Measurements from ENCODE around the gene PXDN.
"Not testable (repeated sequence)": the region's sequence is repeated elsewhere in the genome, so short reads cannot be mapped to it uniquely, and the experiment has no call there.

Gene PXDN

DNA sequence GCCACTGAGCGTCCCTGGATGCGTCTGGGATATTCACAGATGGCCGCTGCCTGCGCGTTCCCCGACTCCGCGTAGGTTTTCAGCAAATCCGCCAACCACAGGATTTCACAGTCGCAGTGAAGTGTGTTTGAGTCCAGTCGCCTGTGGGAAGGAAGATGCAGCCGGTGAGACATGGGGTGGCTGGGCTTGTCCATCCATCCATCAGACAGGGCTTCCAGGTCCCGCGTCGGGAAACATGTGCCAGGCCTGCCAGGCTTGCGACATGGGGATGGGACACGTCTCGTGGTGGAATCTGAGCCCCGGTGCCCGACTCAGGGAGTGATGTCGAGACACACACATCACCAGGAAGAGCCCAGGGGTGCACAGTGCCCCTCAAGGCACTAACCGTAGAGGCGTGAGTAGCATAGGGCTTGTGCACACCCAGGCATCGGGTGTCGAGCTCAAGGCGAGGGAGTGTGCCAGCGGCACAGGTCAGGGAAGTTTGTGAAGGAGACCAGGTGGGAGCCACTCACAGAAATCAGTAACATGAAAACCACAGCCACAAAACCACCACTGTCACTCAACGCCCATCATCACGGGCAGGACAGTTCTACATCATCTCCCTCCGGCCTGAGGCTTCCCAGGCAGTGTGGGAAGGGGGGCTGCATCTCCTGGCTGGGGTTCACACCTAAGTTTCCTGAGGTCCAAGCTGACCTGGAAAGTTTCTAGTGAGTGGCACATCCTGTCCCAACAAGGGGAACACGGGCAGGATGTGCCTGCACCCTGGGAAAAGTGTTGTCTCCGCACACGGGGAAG is 63.9 kb downstream of the PXDN start:
- TF ChIP-seq CTCF (conservative IDR thresholded peaks at IDR 0.05; ENCODE audit: control insufficient read depth, insufficient read depth, low read depth, low read length) = no peak
- no peak for DNase-seq (ENCODE audit: low read depth)
- no peak overlapping the region for H3K4me3 ChIP-seq (ENCODE audit: control insufficient read depth, low read depth, low read length)

DNA sequence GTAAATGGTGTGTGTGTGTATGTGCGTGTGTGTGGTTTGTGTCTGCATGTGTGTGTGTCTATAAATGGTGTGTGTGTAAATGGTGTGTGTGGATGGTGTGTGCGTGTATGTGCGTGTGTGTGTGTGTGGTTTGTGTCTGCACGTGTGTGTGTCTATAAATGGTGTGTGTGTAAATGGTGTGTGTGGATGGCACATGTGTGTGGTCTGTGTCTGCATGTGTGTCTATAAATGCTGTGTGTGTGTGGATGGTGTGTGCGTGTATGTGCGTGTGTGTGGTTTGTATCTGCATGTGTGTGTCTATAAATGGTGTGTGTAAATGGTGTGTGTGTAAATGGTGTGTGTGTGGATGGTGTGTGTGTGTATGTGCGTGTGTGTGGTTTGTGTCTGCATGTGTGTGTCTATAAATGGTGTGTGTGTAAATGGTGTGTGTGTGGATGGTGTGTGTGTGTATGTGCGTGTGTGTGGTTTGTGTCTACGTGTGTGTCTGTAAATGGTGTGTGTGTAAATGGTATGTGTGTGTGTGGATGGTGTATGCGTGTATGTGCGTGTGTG is 64.8 kb downstream of the PXDN start:
- not testable (repeated sequence) for DNase-seq (ENCODE audit: low read depth); H3K4me3 ChIP-seq (ENCODE audit: control insufficient read depth, low read depth, low read length)

GRCh38 chr2:1679065-1679464 is 65.2 kb downstream of the PXDN start:
- DNase-seq (ENCODE audit: low read depth); H3K4me3 ChIP-seq (ENCODE audit: control insufficient read depth, low read depth, low read length): not testable (repeated sequence)

- DNase-seq (ENCODE audit: low read depth) = no peak
- TF ChIP-seq CTCF (conservative IDR thresholded peaks at IDR 0.05; ENCODE audit: control insufficient read depth, insufficient read depth, low read depth, low read length) = no peak
- no peak overlapping the region for H3K4me3 ChIP-seq (ENCODE audit: control insufficient read depth, low read depth, low read length)
These were observed 65.7 kb downstream of the PXDN start for GRCh38 chr2:1678609-1679008.

DNA sequence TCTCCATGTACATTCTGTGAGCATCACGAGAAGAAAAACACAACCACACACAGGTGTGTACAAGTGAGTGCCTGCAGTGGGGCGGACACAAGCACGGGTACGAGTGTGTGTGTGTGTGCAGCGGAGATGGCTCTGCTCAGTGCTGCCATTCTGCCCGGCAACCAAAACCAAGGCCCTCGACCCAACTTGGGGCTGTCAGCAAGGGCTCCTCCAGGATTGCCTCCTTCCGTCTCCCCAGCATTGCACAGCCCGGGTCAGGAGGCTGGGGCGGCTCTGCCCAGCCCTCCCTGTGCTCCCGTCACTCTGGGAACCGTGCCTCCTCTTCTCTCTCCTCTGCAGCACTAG is 66.5 kb downstream of the PXDN start:
- DNase-seq (ENCODE audit: low read depth) = no peak
- TF ChIP-seq CTCF (conservative IDR thresholded peaks at IDR 0.05; ENCODE audit: control insufficient read depth, insufficient read depth, low read depth, low read length) = no peak

DNA sequence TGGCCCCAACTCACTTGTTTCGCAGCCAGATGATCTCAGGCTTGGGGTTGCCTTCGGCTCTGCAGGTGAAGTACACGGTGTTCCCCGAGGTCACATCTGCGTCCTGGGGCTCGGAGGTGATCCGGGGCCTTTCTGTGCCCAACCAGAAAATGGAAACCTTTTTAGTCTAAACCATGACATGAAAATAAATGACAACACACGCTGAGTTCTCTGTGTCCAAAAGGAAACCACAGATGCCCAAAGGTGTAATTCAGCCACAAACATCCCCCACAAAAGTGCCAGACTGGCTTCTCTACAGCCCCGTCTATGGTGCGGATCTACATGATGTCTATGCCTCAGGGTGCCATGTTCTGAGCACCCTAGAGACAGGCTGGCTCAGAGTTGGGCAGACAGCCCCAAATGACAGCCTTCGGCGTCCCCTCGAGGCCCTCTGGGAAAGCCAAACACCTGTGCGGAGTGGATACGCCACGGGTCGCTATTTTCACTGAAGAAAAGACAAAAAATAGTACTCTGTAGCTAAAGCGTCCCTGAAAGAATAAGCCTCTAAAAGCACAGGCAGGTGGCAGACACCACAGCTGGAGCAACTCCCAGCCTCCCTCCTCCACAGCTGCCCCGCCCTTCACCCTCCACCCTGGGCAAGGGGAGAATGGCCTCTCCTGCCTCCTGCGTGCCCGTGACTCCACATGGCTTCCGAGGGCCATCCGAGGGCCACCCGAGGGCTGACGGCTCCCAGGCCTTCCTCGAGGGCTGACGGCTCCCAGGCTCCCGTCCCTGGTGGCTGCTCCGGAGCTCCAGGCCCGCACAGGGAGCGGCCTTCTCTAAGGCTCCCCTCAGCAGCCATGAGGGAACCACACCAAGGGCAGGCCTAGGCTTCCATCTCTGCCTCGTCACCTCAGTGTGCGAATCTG is 67.1 kb downstream of the PXDN start:
- no peak for DNase-seq (ENCODE audit: low read depth)
- TF ChIP-seq CTCF (conservative IDR thresholded peaks at IDR 0.05; ENCODE audit: control insufficient read depth, insufficient read depth, low read depth, low read length) = no peak

More for the DNA sequence above, 66.5 kb downstream of the PXDN start:
- H3K4me3 ChIP-seq (ENCODE audit: control insufficient read depth, low read depth, low read length) = no peak overlapping the region

GRCh38 chr2:1676091-1676912 is 68.0 kb downstream of the PXDN start:
- TF ChIP-seq CTCF (conservative IDR thresholded peaks at IDR 0.05; ENCODE audit: control insufficient read depth, insufficient read depth, low read depth, low read length) = no peak
- no peak for DNase-seq (ENCODE audit: low read depth)
- H3K4me3 ChIP-seq (ENCODE audit: control insufficient read depth, low read depth, low read length) = no peak overlapping the region

More for the DNA sequence above, 67.1 kb downstream of the PXDN start:
- no peak overlapping the region for H3K4me3 ChIP-seq (ENCODE audit: control insufficient read depth, low read depth, low read length)
